ENCODE results near the gene SSRP1.
"Not testable (repeated sequence)": the region's sequence is repeated elsewhere in the genome, so short reads cannot be mapped to it uniquely, and the experiment has no call there.

The SSRP1 gene

GRCh38 chr11:57368106-57368844 lies 32.6 kb upstream of the SSRP1 start:
- Mint-ChIP-seq H3K9me3 (no peaks in the 10 kb centered on the region), H3K4me1 (ENCODE audit: low read depth) (no peaks in the 10 kb centered on the region), H3K27me3 (ENCODE audit: low read depth) (no peaks in the 10 kb centered on the region)

GRCh38 chr11:57364851-57365660 lies 29.4 kb upstream of the SSRP1 start:
- DNase-seq (ENCODE audit: low spot score): no peak
- H3K4me3 Mint-ChIP-seq: no peak overlapping the region
- H3K4me1 Mint-ChIP-seq (ENCODE audit: low read depth): no peaks in the 10 kb centered on the region
- H3K27me3 Mint-ChIP-seq (ENCODE audit: low read depth): peaks cover 3% of the 10 kb centered on the region
- no peaks in the 10 kb centered on the region for H3K9me3 Mint-ChIP-seq
- no peak overlapping the region for H3K27ac Mint-ChIP-seq
- H3K36me3 Mint-ChIP-seq (ENCODE audit: low read depth): no peaks in the 10 kb centered on the region

More at GRCh38 chr11:57368106-57368844, 32.6 kb upstream of the SSRP1 start:
- H3K27ac Mint-ChIP-seq: no peak overlapping the region
- no peaks in the 10 kb centered on the region for H3K36me3 Mint-ChIP-seq (ENCODE audit: low read depth)
- no peak for DNase-seq (ENCODE audit: low spot score)
- no peak overlapping the region for H3K4me3 Mint-ChIP-seq

GRCh38 chr11:57363131-57364080 lies 27.7 kb upstream of the SSRP1 start:
- Mint-ChIP-seq H3K4me1 (ENCODE audit: low read depth) (no peaks in the 10 kb centered on the region), H3K36me3 (ENCODE audit: low read depth) (no peaks in the 10 kb centered on the region), H3K27me3 (ENCODE audit: low read depth) (peaks cover 3% of the 10 kb centered on the region), H3K4me3 (no peak overlapping the region), H3K27ac (no peak overlapping the region), H3K9me3 (no peaks in the 10 kb centered on the region)
- DNase-seq (ENCODE audit: low spot score): no peak

- H3K27me3 Mint-ChIP-seq (ENCODE audit: low read depth): peaks cover 3% of the 10 kb centered on the region
- no peak for DNase-seq (ENCODE audit: low spot score)
- no peaks in the 10 kb centered on the region for H3K9me3 Mint-ChIP-seq
- no peaks in the 10 kb centered on the region for H3K36me3 Mint-ChIP-seq (ENCODE audit: low read depth)
- no peak overlapping the region for H3K4me3 Mint-ChIP-seq
- no peaks in the 10 kb centered on the region for H3K4me1 Mint-ChIP-seq (ENCODE audit: low read depth)
- H3K27ac Mint-ChIP-seq: no peak overlapping the region
Observed at GRCh38 chr11:57361926-57362325, 26.2 kb upstream of the SSRP1 start.

GRCh38 chr11:57361420-57361819 lies 25.7 kb upstream of the SSRP1 start:
- not testable (repeated sequence) for H3K27ac Mint-ChIP-seq

GRCh38 chr11:57360991-57361390 lies 25.3 kb upstream of the SSRP1 start:
- no peaks in the 10 kb centered on the region for H3K36me3 Mint-ChIP-seq (ENCODE audit: low read depth)
- H3K9me3 Mint-ChIP-seq: no peaks in the 10 kb centered on the region
- no peak overlapping the region for H3K27ac Mint-ChIP-seq
- DNase-seq (ENCODE audit: low spot score): no peak
- peaks cover 7% of the 10 kb centered on the region for H3K27me3 Mint-ChIP-seq (ENCODE audit: low read depth)
- no peak overlapping the region for H3K4me3 Mint-ChIP-seq
- no peaks in the 10 kb centered on the region for H3K4me1 Mint-ChIP-seq (ENCODE audit: low read depth)

More at GRCh38 chr11:57361420-57361819, 25.7 kb upstream of the SSRP1 start:
- H3K27me3 Mint-ChIP-seq (ENCODE audit: low read depth); H3K36me3 Mint-ChIP-seq (ENCODE audit: low read depth); H3K4me3 Mint-ChIP-seq; DNase-seq (ENCODE audit: low spot score); H3K9me3 Mint-ChIP-seq; H3K4me1 Mint-ChIP-seq (ENCODE audit: low read depth): not testable (repeated sequence)

- Mint-ChIP-seq H3K36me3 (ENCODE audit: low read depth) (no peaks in the 10 kb centered on the region), H3K27me3 (ENCODE audit: low read depth) (peaks cover 7% of the 10 kb centered on the region), H3K4me3 (no peak overlapping the region), H3K4me1 (ENCODE audit: low read depth) (no peaks in the 10 kb centered on the region), H3K9me3 (no peaks in the 10 kb centered on the region), H3K27ac (no peak overlapping the region)
- no peak for DNase-seq (ENCODE audit: low spot score)
Observed at GRCh38 chr11:57359896-57360690, 24.4 kb upstream of the SSRP1 start.

GRCh38 chr11:57359396-57359795 lies 23.7 kb upstream of the SSRP1 start:
- no peaks in the 10 kb centered on the region for H3K4me1 Mint-ChIP-seq (ENCODE audit: low read depth)
- peaks cover 13% of the 10 kb centered on the region for H3K27me3 Mint-ChIP-seq (ENCODE audit: low read depth)
- H3K4me3 Mint-ChIP-seq: no peak overlapping the region
- H3K36me3 Mint-ChIP-seq (ENCODE audit: low read depth): no peaks in the 10 kb centered on the region
- DNase-seq (ENCODE audit: low spot score): no peak
- H3K9me3 Mint-ChIP-seq: no peaks in the 10 kb centered on the region
- H3K27ac Mint-ChIP-seq: no peak overlapping the region

GRCh38 chr11:57358991-57359390 lies 23.3 kb upstream of the SSRP1 start:
- Mint-ChIP-seq H3K36me3 (ENCODE audit: low read depth) (no peaks in the 10 kb centered on the region), H3K4me1 (ENCODE audit: low read depth) (no peaks in the 10 kb centered on the region), H3K4me3 (no peak overlapping the region), H3K27me3 (ENCODE audit: low read depth) (peaks cover 14% of the 10 kb centered on the region), H3K9me3 (no peaks in the 10 kb centered on the region), H3K27ac (no peak overlapping the region)
- no peak for DNase-seq (ENCODE audit: low spot score)

- no peaks in the 10 kb centered on the region for H3K36me3 Mint-ChIP-seq (ENCODE audit: low read depth)
- no peaks in the 10 kb centered on the region for H3K9me3 Mint-ChIP-seq
- H3K4me1 Mint-ChIP-seq (ENCODE audit: low read depth): no peaks in the 10 kb centered on the region
- no peak for DNase-seq (ENCODE audit: low spot score)
- peaks cover 14% of the 10 kb centered on the region for H3K27me3 Mint-ChIP-seq (ENCODE audit: low read depth)
- H3K4me3 Mint-ChIP-seq: no peak overlapping the region
- H3K27ac Mint-ChIP-seq: no peak overlapping the region
Observed at GRCh38 chr11:57358543-57358961, 22.9 kb upstream of the SSRP1 start.

- no peak overlapping the region for H3K27ac Mint-ChIP-seq
- H3K36me3 Mint-ChIP-seq (ENCODE audit: low read depth): no peaks in the 10 kb centered on the region
- no peak for DNase-seq (ENCODE audit: low spot score)
- H3K4me3 Mint-ChIP-seq: no peak overlapping the region
- H3K4me1 Mint-ChIP-seq (ENCODE audit: low read depth): no peaks in the 10 kb centered on the region
- peaks cover 11% of the 10 kb centered on the region for H3K27me3 Mint-ChIP-seq (ENCODE audit: low read depth)
- H3K9me3 Mint-ChIP-seq: no peaks in the 10 kb centered on the region
Observed at GRCh38 chr11:57357856-57358255, 22.2 kb upstream of the SSRP1 start.

GRCh38 chr11:57357310-57357709 lies 21.6 kb upstream of the SSRP1 start:
- Mint-ChIP-seq H3K27me3 (ENCODE audit: low read depth) (peaks cover 11% of the 10 kb centered on the region), H3K27ac (no peak overlapping the region)

GRCh38 chr11:57356268-57356667 lies 20.6 kb upstream of the SSRP1 start:
- Mint-ChIP-seq H3K27me3 (ENCODE audit: low read depth) (peaks cover 11% of the 10 kb centered on the region), H3K27ac (no peak overlapping the region), H3K4me3 (no peak overlapping the region), H3K4me1 (ENCODE audit: low read depth) (no peaks in the 10 kb centered on the region), H3K36me3 (ENCODE audit: low read depth) (peaks cover 2% of the 10 kb centered on the region), H3K9me3 (peaks cover 4% of the 10 kb centered on the region)
- no peak for DNase-seq (ENCODE audit: low spot score)

More at GRCh38 chr11:57357310-57357709, 21.6 kb upstream of the SSRP1 start:
- DNase-seq (ENCODE audit: low spot score): no peak
- no peaks in the 10 kb centered on the region for H3K4me1 Mint-ChIP-seq (ENCODE audit: low read depth)
- H3K9me3 Mint-ChIP-seq: no peaks in the 10 kb centered on the region
- H3K36me3 Mint-ChIP-seq (ENCODE audit: low read depth): no peaks in the 10 kb centered on the region
- no peak overlapping the region for H3K4me3 Mint-ChIP-seq

Data from T-helper 2 cell treated with Interferon-gamma antibody and Interleukin-4, amounts not matched to agents 5 μg/mL and 100 μg/mL, for 36 hours (primary cell).